Mesenchymal stem cell (in vitro differentiated cells and primary cell): ENCODE data around the gene IZUMO4.

Source experiments
- DNase-seq: peaks from one replicate; pipeline ENCODE4 v3.0.0-alpha.2; 2013
- H2AFZ ChIP-seq: one replicate; pipeline ENCODE4 v1.6.1; 2013; ENCODE audit warnings: low read depth, mild to moderate bottlenecking, control low read depth, inconsistent platforms, low read length, moderate library complexity
- H2AK5ac ChIP-seq: 2 replicates; pipeline ENCODE4 v1.6.1; 2013; ENCODE audit warnings: low read length, moderate library complexity, mild to moderate bottlenecking, inconsistent platforms; ENCODE audit not compliant: severe bottlenecking
- H2BK120ac ChIP-seq: one replicate; pipeline ENCODE4 v1.6.1; 2013; ENCODE audit warnings: low read depth, mild to moderate bottlenecking, inconsistent platforms, low read length, moderate library complexity
- H2BK12ac ChIP-seq, 2 experiments: one replicate each; pipeline ENCODE4 v1.6.1; 2013; ENCODE audit warnings: inconsistent platforms in 2 of 2, low read length in 2 of 2, mild to moderate bottlenecking in 2 of 2, moderate library complexity in 2 of 2, control low read depth in 1 of 2
- H2BK15ac ChIP-seq: one replicate; pipeline ENCODE4 v1.6.1; 2013; ENCODE audit warnings: mild to moderate bottlenecking, low read depth, inconsistent platforms; ENCODE audit not compliant: poor library complexity, severe bottlenecking
- H2BK5ac ChIP-seq: 2 replicates; pipeline ENCODE4 v1.6.1; 2013; ENCODE audit warnings: low read depth, mild to moderate bottlenecking, low read length, control low read depth, inconsistent platforms; ENCODE audit not compliant: poor library complexity, severe bottlenecking
- H3K14ac ChIP-seq, 2 experiments: one replicate each; pipeline ENCODE4 v1.6.1; 2013; ENCODE audit warnings: inconsistent platforms in 2 of 2, low read length in 2 of 2, control low read depth in 1 of 2, mild to moderate bottlenecking in 1 of 2, moderate library complexity in 1 of 2
- H3K18ac ChIP-seq, 2 experiments: one replicate each; pipeline ENCODE4 v1.6.1; 2013; ENCODE audit warnings: inconsistent platforms in 2 of 2, low read length in 2 of 2, control low read depth in 1 of 2, low read depth in 1 of 2, mild to moderate bottlenecking in 1 of 2
- H3K23ac ChIP-seq, 2 experiments: one replicate each; pipeline ENCODE4 v1.6.1; 2013; ENCODE audit warnings: inconsistent platforms in 2 of 2, low read length in 2 of 2, mild to moderate bottlenecking in 2 of 2, moderate library complexity in 2 of 2, control low read depth in 1 of 2
- H3K27ac ChIP-seq: 2 replicates; pipeline ENCODE4 v1.5.1; 2013; ENCODE audit warnings: mild to moderate bottlenecking, moderate library complexity, low read length, control low read depth, inconsistent platforms; ENCODE audit not compliant: poor library complexity, severe bottlenecking
- H3K27me3 ChIP-seq, 2 experiments: 2 replicates each; pipeline versions ENCODE4 v1.6.1 to v1.7.0; 2013; ENCODE audit warnings: low read length in 2 of 2, mild to moderate bottlenecking in 2 of 2, moderate library complexity in 2 of 2, control low read depth in 1 of 2, inconsistent platforms in 1 of 2; ENCODE audit not compliant: control insufficient read depth in 1 of 2, insufficient read depth in 1 of 2
- H3K36me3 ChIP-seq, 2 experiments: 2 replicates each; pipeline versions ENCODE4 v1.6.1 to v1.7.0; 2013; ENCODE audit warnings: low read length in 2 of 2, control low read depth in 1 of 2, inconsistent platforms in 1 of 2, low read depth in 1 of 2, mild to moderate bottlenecking in 1 of 2; ENCODE audit not compliant: insufficient read depth in 2 of 2, control insufficient read depth in 1 of 2
- H3K4ac ChIP-seq, 2 experiments: one replicate each; pipeline ENCODE4 v1.6.1; 2013; ENCODE audit warnings: inconsistent platforms in 2 of 2, low read length in 2 of 2, mild to moderate bottlenecking in 2 of 2, moderate library complexity in 2 of 2, control low read depth in 1 of 2, low read depth in 1 of 2
- H3K4me1 ChIP-seq: 2 replicates; pipeline ENCODE4 v1.6.1; 2013; ENCODE audit warnings: low read depth, low read length, control low read depth; ENCODE audit not compliant: control insufficient read depth, insufficient read depth
- H3K4me2 ChIP-seq: 2 replicates; pipeline ENCODE4 v1.6.1; 2013; ENCODE audit warnings: low read length, mild to moderate bottlenecking, inconsistent platforms; ENCODE audit not compliant: poor library complexity, severe bottlenecking
- H3K4me3 ChIP-seq, 2 experiments: 2 replicates each; pipeline versions ENCODE4 v1.5.1 to v1.7.0; 2013; ENCODE audit warnings: low read length in 2 of 2, mild to moderate bottlenecking in 2 of 2, control low read depth in 1 of 2, low read depth in 1 of 2; ENCODE audit not compliant: insufficient read depth in 1 of 2
- H3K79me1 ChIP-seq: replicated peaks from 2 replicates; pipeline ENCODE4 v1.6.1; 2013; ENCODE audit warnings: mild to moderate bottlenecking, control low read depth, low read length, inconsistent platforms; ENCODE audit not compliant: poor library complexity, severe bottlenecking
- H3K9ac ChIP-seq: 2 replicates; pipeline ENCODE4 v1.7.0; 2013; ENCODE audit warnings: mild to moderate bottlenecking, low read length, moderate library complexity
- H3K9me3 ChIP-seq: 2 replicates; pipeline ENCODE4 v1.7.0; 2013; ENCODE audit warnings: mild to moderate bottlenecking, low read length; ENCODE audit not compliant: control insufficient read depth
- H4K8ac ChIP-seq: one replicate; pipeline ENCODE4 v1.6.1; 2013; ENCODE audit warnings: inconsistent platforms, mild to moderate bottlenecking, low read length, moderate library complexity
- H4K91ac ChIP-seq: one replicate; pipeline ENCODE4 v1.6.1; 2013; ENCODE audit warnings: mild to moderate bottlenecking, low read length, inconsistent platforms
- WGBS: methylation state at CpG from one replicate; pipeline ENCODE4 v1.1.7; 2013; ENCODE audit warnings: mixed read lengths; 5-methylcytosine and 5-hydroxymethylcytosine counted together

Gene IZUMO4

DNA sequence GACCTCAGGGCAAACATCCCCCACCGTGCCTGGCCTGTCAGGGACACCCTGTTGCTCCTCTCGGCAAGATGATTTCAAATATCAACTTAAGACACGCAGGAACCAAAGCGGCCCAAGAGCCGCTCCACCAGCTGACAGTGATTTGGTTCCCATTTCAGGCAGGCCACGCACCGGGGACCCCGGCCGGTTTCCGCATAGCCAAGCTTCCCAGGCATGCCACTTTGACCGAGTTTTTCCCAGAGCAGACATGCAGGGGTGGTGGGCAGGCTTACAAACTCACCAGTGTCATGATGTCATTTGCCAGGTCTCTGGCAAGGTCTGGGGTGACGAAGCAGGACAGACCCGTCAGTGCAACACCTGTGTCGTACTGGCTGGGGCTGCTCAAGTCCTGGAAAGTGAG is 35.5 kb downstream of the IZUMO4 start:
- Histone ChIP-seq H3K4ac (no peak overlapping the region), H2AFZ (no peak overlapping the region), H2AK5ac (no peak overlapping the region), H3K14ac (no peak overlapping the region), H3K27ac (no peak overlapping the region), H3K23ac (no peak overlapping the region), H3K4me2 (no peak overlapping the region), H3K9me3 (no peaks in the 10 kb centered on the region), H3K18ac (no peak overlapping the region), H3K4me3 (no peak overlapping the region), H2BK15ac (no peak overlapping the region), H4K91ac (no peak overlapping the region), H3K4me1 (peaks cover 27% of the 10 kb centered on the region), H2BK120ac (no peak overlapping the region), H4K8ac (no peak overlapping the region), H3K9ac (peak overlapping the region; percentile 26), H3K27me3 (no peaks in the 10 kb centered on the region), H3K79me1 (peaks cover 45% of the 10 kb centered on the region), H2BK12ac (no peak overlapping the region), H3K36me3 (peaks cover 57 to 86% of the 10 kb centered on the region in 2 experiments), H2BK5ac (no peak overlapping the region)
- 97% methylated on average over 14 of the region's 14 CpGs for WGBS
- DNase-seq: no peak

DNA sequence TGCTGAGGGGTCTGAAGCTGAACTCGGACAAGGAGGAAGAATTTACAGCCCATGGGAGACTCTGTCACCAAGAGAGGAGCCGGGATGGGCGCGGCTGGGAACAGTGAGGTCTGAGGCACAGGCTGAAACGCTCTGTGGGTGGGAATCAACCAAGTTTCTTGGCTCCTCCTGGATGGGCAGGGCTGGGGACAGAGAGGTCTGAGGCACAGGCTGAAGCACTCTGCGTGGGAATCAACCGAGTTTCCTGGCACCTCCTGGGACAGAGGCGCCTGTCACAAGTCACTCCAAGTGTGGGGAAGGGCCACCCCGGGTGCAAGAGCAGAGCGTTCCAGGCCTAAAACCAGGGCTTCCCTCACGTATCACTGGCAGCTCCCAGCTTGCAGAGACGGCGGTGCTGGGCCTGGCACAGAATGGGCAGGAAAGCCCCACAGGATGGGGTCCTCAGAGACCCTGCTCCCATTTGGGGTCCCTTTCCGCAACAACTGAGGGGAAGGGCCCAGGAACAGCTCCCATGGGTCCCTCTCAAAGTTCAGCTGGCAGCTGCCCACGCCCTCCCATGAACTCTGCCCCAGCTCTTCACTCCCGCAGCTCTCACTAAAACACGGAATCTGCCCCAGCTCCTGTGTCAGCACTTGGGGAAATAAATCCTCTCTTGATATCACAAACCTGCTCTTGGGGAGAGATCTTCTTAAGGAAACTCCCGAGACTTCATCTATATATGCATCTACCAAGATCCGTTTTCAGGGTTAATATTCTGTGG is 36.2 kb downstream of the IZUMO4 start:
- H3K27ac ChIP-seq: no peak overlapping the region
- no peak overlapping the region for H3K4me2 ChIP-seq
- peaks cover 46% of the 10 kb centered on the region for H3K79me1 ChIP-seq
- no peaks in the 10 kb centered on the region for H3K27me3 ChIP-seq
- no peak overlapping the region for H2AFZ ChIP-seq
- peak overlapping the region; percentile 26 for H3K9ac ChIP-seq
- WGBS: 95% methylated on average over 18 of the region's 19 CpGs
- H4K91ac ChIP-seq: no peak overlapping the region
- no peak overlapping the region for H3K23ac ChIP-seq
- peaks cover 58 to 86% of the 10 kb centered on the region in 2 experiments for H3K36me3 ChIP-seq
- no peak overlapping the region for H2BK120ac ChIP-seq
- no peak overlapping the region for H3K4ac ChIP-seq
- no peak overlapping the region for H2AK5ac ChIP-seq
- H3K14ac ChIP-seq: no peak overlapping the region
- no peak overlapping the region for H3K4me3 ChIP-seq
- H4K8ac ChIP-seq: no peak overlapping the region
- peaks cover 22% of the 10 kb centered on the region for H3K4me1 ChIP-seq
- H3K18ac ChIP-seq: no peak overlapping the region
- no peak overlapping the region for H2BK12ac ChIP-seq
- H3K9me3 ChIP-seq: no peaks in the 10 kb centered on the region
- DNase-seq: no peak
- H2BK15ac ChIP-seq: no peak overlapping the region
- H2BK5ac ChIP-seq: no peak overlapping the region

DNA sequence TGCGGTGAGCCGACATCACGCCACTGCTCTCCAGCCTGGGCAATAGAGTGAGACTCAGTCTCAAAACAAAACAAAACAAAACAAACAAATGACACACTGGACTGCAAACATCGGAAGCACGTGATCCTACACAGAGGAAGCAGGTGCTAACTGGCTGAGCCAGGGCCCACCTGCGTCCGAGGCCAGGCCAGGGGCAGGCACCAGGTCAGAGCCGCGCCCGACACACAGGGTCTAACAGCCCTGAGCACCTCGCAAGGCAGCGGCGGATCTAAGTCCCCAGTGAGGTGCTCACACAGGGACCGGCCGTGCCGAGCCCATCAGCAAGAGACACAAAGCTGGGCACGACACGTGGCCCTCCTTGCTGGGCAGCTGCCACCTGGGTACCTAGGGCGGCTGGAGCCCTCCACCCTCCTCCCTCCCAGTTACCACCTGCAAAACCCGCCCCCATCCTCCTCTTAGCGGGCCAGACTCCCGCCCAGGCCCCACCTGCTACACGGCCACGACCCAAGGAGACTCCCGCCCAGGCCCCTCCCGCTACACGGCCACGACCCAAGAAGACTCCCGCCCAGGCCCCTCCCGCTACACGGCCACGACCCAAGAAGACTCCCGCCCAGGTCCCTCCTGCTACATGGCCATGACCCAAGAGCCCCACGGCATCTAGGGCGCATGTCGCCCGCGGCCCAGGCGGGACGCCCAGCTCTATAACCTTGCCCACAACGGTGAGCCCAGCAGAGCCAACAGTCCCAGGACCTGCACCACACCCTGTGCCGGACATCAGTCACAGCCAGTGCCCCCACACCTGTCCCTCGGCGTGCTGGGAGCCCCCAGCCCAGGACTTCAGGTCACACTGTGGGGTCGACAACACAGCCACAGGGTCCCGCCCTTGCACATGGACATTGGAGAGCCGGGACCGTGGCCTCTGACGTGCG is 39.0 kb downstream of the IZUMO4 start:
- no peaks in the 10 kb centered on the region for H3K9me3 ChIP-seq
- H3K4me2 ChIP-seq: no peak overlapping the region
- no peak overlapping the region for H2BK15ac ChIP-seq
- H3K27me3 ChIP-seq: no peaks in the 10 kb centered on the region
- peak overlapping the region in 1 of 2 experiments; percentile 2 for H3K23ac ChIP-seq
- WGBS: 96% methylated on average over 50 of the region's 50 CpGs
- peaks cover 60 to 90% of the 10 kb centered on the region in 2 experiments for H3K36me3 ChIP-seq
- no peak overlapping the region for H3K14ac ChIP-seq
- peaks cover 9% of the 10 kb centered on the region for H3K4me1 ChIP-seq
- H2AFZ ChIP-seq: no peak overlapping the region
- no peak for DNase-seq
- peak overlapping the region; percentile 58 for H4K91ac ChIP-seq
- H2BK5ac ChIP-seq: no peak overlapping the region
- peaks cover 39% of the 10 kb centered on the region for H3K79me1 ChIP-seq
- no peak overlapping the region for H4K8ac ChIP-seq
- H3K27ac ChIP-seq: no peak overlapping the region
- no peak overlapping the region for H3K18ac ChIP-seq
- H2AK5ac ChIP-seq: no peak overlapping the region
- H3K4me3 ChIP-seq: no peak overlapping the region
- H3K9ac ChIP-seq: no peak overlapping the region
- no peak overlapping the region for H2BK120ac ChIP-seq
- no peak overlapping the region for H3K4ac ChIP-seq
- H2BK12ac ChIP-seq: no peak overlapping the region

DNA sequence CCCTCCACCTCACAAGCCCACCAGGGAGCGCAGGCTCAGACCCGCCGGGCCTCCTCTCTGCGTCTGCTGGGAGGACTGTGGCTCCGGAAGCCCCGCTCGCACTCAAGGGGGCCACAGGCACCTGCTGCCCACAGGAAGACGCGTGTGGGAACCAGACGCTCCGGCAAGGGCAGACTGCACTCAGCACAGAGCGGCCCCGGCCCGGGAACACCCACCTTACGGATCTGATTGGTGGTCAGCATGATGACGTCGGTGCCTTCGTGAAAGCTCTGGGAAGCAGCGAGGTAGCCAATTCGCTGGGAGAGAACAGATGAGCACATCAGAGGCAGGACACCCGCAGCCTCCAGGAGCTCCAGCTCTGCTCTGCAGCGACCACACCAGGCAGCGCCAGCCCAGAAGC is 40.1 kb downstream of the IZUMO4 start:
- H3K18ac ChIP-seq: no peak overlapping the region
- no peak overlapping the region for H2BK15ac ChIP-seq
- H3K79me1 ChIP-seq: peaks cover 35% of the 10 kb centered on the region
- H3K4me2 ChIP-seq: no peak overlapping the region
- H3K36me3 ChIP-seq: peaks cover 53 to 79% of the 10 kb centered on the region in 2 experiments
- H3K4me3 ChIP-seq: no peak overlapping the region
- no peaks in the 10 kb centered on the region for H3K27me3 ChIP-seq
- H2BK120ac ChIP-seq: no peak overlapping the region
- H4K8ac ChIP-seq: no peak overlapping the region
- H2BK5ac ChIP-seq: no peak overlapping the region
- H3K9me3 ChIP-seq: no peaks in the 10 kb centered on the region
- H3K14ac ChIP-seq: no peak overlapping the region
- no peak overlapping the region for H2AFZ ChIP-seq
- no peak overlapping the region for H2BK12ac ChIP-seq
- H2AK5ac ChIP-seq: no peak overlapping the region
- H3K9ac ChIP-seq: no peak overlapping the region
- H3K4ac ChIP-seq: no peak overlapping the region
- no peak overlapping the region for H3K23ac ChIP-seq
- no peak overlapping the region for H4K91ac ChIP-seq
- DNase-seq: no peak
- WGBS: 98% methylated on average over 23 of the region's 23 CpGs
- peaks cover 9% of the 10 kb centered on the region for H3K4me1 ChIP-seq
- H3K27ac ChIP-seq: no peak overlapping the region
